Measurements from ENCODE around the gene AGO1.

- TF ChIP-seq YY1 (IDR thresholded peaks at IDR 0.05; ENCODE audit: insufficient read depth, insufficient read length) (no peak), ZNF274 (IDR thresholded peaks at IDR 0.05; ENCODE audit: low read depth, low read length) (no peak), SUZ12 (IDR thresholded peaks at IDR 0.05; ENCODE audit: extremely low read depth, insufficient read depth, insufficient read length) (no peak)
Measured at GRCh38 chr1:35847935-35848565, 35.0 kb upstream of the AGO1 start.

Measured in NT2/D1 (cell line).